GM12878 (cell line): ENCODE data around the gene RBM8A. TPM values are rescaled to one million over a fixed set of nuclear protein-coding genes. Genes with fewer than 3 reads are reported as not detected.

ENCODE experiments used
- CREB1 ChIP-seq: IDR thresholded peaks from 2 replicates; pipeline ENCODE4 v1.6.1; 2012; ENCODE audit warnings: low read depth, mild to moderate bottlenecking, inconsistent platforms
- E2F4 ChIP-seq: IDR thresholded peaks from 2 replicates; pipeline ENCODE4 v1.6.1; 2012; ENCODE audit warnings: low read depth, low read length, improper control_type of control experiment
- E4F1 ChIP-seq: fragments of 450-650 bp; IDR thresholded peaks from 2 replicates; pipeline ENCODE4 v1.6.1; 2018; ENCODE audit warnings: borderline replicate concordance, mild to moderate bottlenecking; ENCODE audit not compliant: partially characterized antibody
- EED ChIP-seq: sonication (generic); IDR thresholded peaks from 2 replicates; pipeline ENCODE4 v1.6.1; 2016; ENCODE audit warnings: antibody characterized with exemption, low read depth
- HCFC1 ChIP-seq: fragments of 150-350 bp; IDR thresholded peaks from 2 replicates; pipeline ENCODE4 v1.6.1; 2014; ENCODE audit warnings: low read length
- HDGF ChIP-seq: fragments of 450-650 bp; IDR thresholded peaks from 2 replicates; pipeline ENCODE4 v1.6.1; 2016; ENCODE audit warnings: antibody characterized with exemption
- HSF1 ChIP-seq: fragments of 150-350 bp; IDR thresholded peaks from 2 replicates; pipeline ENCODE4 v1.6.1; 2014; ENCODE audit warnings: mild to moderate bottlenecking, low read depth, low read length
- IKZF1 ChIP-seq: fragments of 450-650 bp; conservative IDR thresholded peaks from 2 replicates; pipeline ENCODE4 v1.6.1; 2017; ENCODE audit warnings: antibody characterized with exemption, mild to moderate bottlenecking
- IRF4 ChIP-seq: IDR thresholded peaks from 2 replicates; pipeline ENCODE4 v1.6.1; 2011; ENCODE audit warnings: low read depth, low read length
- KAT2A ChIP-seq: conservative IDR thresholded peaks from 2 replicates; pipeline ENCODE4 v1.6.1; 2011; ENCODE audit warnings: low read depth, low read length; ENCODE audit not compliant: control insufficient read depth
- MEF2A ChIP-seq: IDR thresholded peaks from 2 replicates; pipeline ENCODE4 v1.6.1; 2011; ENCODE audit warnings: low read depth, mild to moderate bottlenecking, low read length, moderate library complexity; ENCODE audit not compliant: insufficient read depth
- MXI1 ChIP-seq: fragments of 150-350 bp; IDR thresholded peaks from 2 replicates; pipeline ENCODE4 v1.6.1; 2011; ENCODE audit warnings: low read depth, mild to moderate bottlenecking, inconsistent platforms, low read length, improper control_type of control experiment
- MYB ChIP-seq: fragments of 150-350 bp; IDR thresholded peaks from 2 replicates; pipeline ENCODE4 v1.6.1; 2014; ENCODE audit warnings: mild to moderate bottlenecking, low read depth, low read length, borderline replicate concordance
- NFIC ChIP-seq: IDR thresholded peaks from 2 replicates; pipeline ENCODE4 v1.6.1; 2012; ENCODE audit warnings: low read depth, mild to moderate bottlenecking, inconsistent platforms, low read length, moderate library complexity
- PML ChIP-seq: IDR thresholded peaks from 2 replicates; pipeline ENCODE4 v1.6.1; 2012; ENCODE audit warnings: low read length, inconsistent platforms
- POLR2AphosphoS2 ChIP-seq: IDR thresholded peaks from 2 replicates; pipeline ENCODE4 v1.6.1; 2011; ENCODE audit warnings: low read depth, mild to moderate bottlenecking, low read length, improper control_type of control experiment, moderate library complexity
- POU2F2 ChIP-seq: IDR thresholded peaks from 3 replicates; pipeline ENCODE4 v1.6.1; 2011; ENCODE audit warnings: low read depth, mild to moderate bottlenecking, low read length, borderline replicate concordance
- RCOR1 ChIP-seq: conservative IDR thresholded peaks from 2 replicates; pipeline ENCODE4 v1.6.1; 2012; ENCODE audit warnings: low read depth, low read length, improper control_type of control experiment
- RELA ChIP-seq: fragments of 450-650 bp; IDR thresholded peaks from 2 replicates; pipeline ENCODE4 v1.8.0; 2014; ENCODE audit warnings: borderline replicate concordance; ENCODE audit not compliant: partially characterized antibody
- SPI1 ChIP-seq: IDR thresholded peaks from 2 replicates; pipeline ENCODE4 v1.6.1; 2011; ENCODE audit warnings: low read depth, mild to moderate bottlenecking, low read length, moderate library complexity, borderline replicate concordance; ENCODE audit not compliant: insufficient read depth
- SREBF1 ChIP-seq: IDR thresholded peaks from 2 replicates; pipeline ENCODE4 v1.6.1; 2012; ENCODE audit warnings: mild to moderate bottlenecking, low read length
- STAT1 ChIP-seq: fragments of 450-650 bp; conservative IDR thresholded peaks from 2 replicates; pipeline ENCODE4 v1.6.1; 2014; ENCODE audit warnings: antibody characterized with exemption, mild to moderate bottlenecking
- TAF1 ChIP-seq: IDR thresholded peaks from 2 replicates; pipeline ENCODE4 v1.6.1; 2011; ENCODE audit warnings: mild to moderate bottlenecking, low read depth, low read length, borderline replicate concordance
- TCF12 ChIP-seq: IDR thresholded peaks from 2 replicates; pipeline ENCODE4 v1.6.1; 2011; ENCODE audit warnings: low read depth, mild to moderate bottlenecking, low read length
- ZNF274 ChIP-seq: IDR thresholded peaks from one replicate; pipeline ENCODE4 v1.8.0; 2011; ENCODE audit not compliant: insufficient read length, insufficient read depth
- polyA plus RNA-seq, 11 experiments: library from polyadenylated mRNA; depleted of rRNA in 4 of 11; unstranded in 6 of 11; stranded (reverse) in 5 of 11; fragments of >200 nt; fragmentation: Nextera tagmentation in 4 of 11; fragmentation: Illumina TruSeq in 1 of 11; extraction: Ambion mirVana in 4 of 11; extraction: Trizol in 1 of 11; gene quantifications; 1 replicate in 1 of 11; 2 replicates in 10 of 11; pipeline versions ENCODE4 v1.2.1 to v1.2.3, GENCODE V29; 2011 to 2016; ENCODE audit warnings: inconsistent platforms in 2 of 11, missing spikeins in 2 of 11, low read depth in 1 of 11
- total RNA-seq, 4 experiments: library from RNA; depleted of rRNA in 3 of 4; stranded (reverse); fragments of >200 nt in 3 of 4; fragmentation: Illumina TruSeq in 1 of 4; extraction: Trizol in 1 of 4; gene quantifications; 2 replicates each; pipeline versions ENCODE4 v1.2.1 to v1.2.3, GENCODE V29; 2013 to 2021
- TF ChIP-seq, protein P1 (sequence below): fragments of 450-650 bp; IDR thresholded peaks from 2 replicates; pipeline ENCODE4 v1.6.1; 2017; ENCODE audit warnings: borderline replicate concordance

Gene RBM8A
- total and polyA plus RNA-seq, 10 of the 15 experiments (the other 5 are each of a cell fraction or from before 2014, with no cell fraction given): 110 to 1,248 (median 248) TPM

GRCh38 chr1:145964328-145965118, 37.2 kb upstream of the RBM8A start, which contains the start of the genes ANKRD34A and POLR3GL (continued):
- TF ChIP-seq IRF4: no peak
- TF ChIP-seq CREB1: peak; percentile 30; the same call in 1 of the 2 replicates
- peak; percentile 74; the same call in 1 of the 2 replicates for TF ChIP-seq SPI1
- 0 out of 3 replicates have a peak, but pooled peaks have one; percentile 39 for TF ChIP-seq POU2F2
- no peak for TF ChIP-seq RCOR1
- TF ChIP-seq PML: peak; percentile 91
- peak; percentile 90 for TF ChIP-seq HDGF
- TF ChIP-seq POLR2AphosphoS2: peak; percentile 95
- no peak for TF ChIP-seq MEF2A
- no peak for TF ChIP-seq E4F1
- no peak for TF ChIP-seq KAT2A
- TF ChIP-seq MXI1: no peak
- no peak; the same call in 1 of the 2 replicates for TF ChIP-seq IKZF1
- TF ChIP-seq, protein P1, sequence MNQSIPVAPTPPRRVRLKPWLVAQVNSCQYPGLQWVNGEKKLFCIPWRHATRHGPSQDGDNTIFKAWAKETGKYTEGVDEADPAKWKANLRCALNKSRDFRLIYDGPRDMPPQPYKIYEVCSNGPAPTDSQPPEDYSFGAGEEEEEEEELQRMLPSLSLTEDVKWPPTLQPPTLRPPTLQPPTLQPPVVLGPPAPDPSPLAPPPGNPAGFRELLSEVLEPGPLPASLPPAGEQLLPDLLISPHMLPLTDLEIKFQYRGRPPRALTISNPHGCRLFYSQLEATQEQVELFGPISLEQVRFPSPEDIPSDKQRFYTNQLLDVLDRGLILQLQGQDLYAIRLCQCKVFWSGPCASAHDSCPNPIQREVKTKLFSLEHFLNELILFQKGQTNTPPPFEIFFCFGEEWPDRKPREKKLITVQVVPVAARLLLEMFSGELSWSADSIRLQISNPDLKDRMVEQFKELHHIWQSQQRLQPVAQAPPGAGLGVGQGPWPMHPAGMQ: no peak
- no peak for TF ChIP-seq HCFC1
- no peak for TF ChIP-seq NFIC
- no peak for TF ChIP-seq EED
- no peak for TF ChIP-seq E2F4
- no peak for TF ChIP-seq STAT1
- no peak for TF ChIP-seq RELA
- TF ChIP-seq SREBF1: no peak
- no peak for TF ChIP-seq TCF12
- no peak for TF ChIP-seq MYB
- peak; percentile 83; the same call in 1 of the 2 replicates for TF ChIP-seq TAF1
- no peak for TF ChIP-seq HSF1
- no peak for TF ChIP-seq ZNF274
